Tibial artery (tissue), 4 donors: Measurements from ENCODE around the gene WDR81.
A peak's percentile ranks its signal among the peaks of the same experiment; 100 is the strongest.

Experiments used
- DNase-seq, 2 donors: peaks; one replicate each; pipeline ENCODE4 v3.0.0-alpha.2; 2019
- H3K27ac ChIP-seq, 2 donors: fragments of 200-600 bp; sonication (generic) in 1 of 2; 1 replicate in 1 of 2; 2 replicates in 1 of 2; pipeline ENCODE4 v1.5.1; 2018 to 2019; ENCODE audit warnings: mild to moderate bottlenecking in 1 of 2
- H3K27me3 ChIP-seq, 2 donors: fragments of 200-600 bp; sonication (generic) in 1 of 2; one replicate each; pipeline versions ENCODE4 v1.5.1 to v1.6.0; 2016 to 2019
- H3K36me3 ChIP-seq, 3 donors: fragments of 200-600 bp; sonication (generic) in 2 of 3; one replicate each; pipeline ENCODE4 v1.5.1; 2016 to 2019; ENCODE audit warnings: mild to moderate bottlenecking in 2 of 3
- H3K4me1 ChIP-seq, 4 donors: fragments of 200-600 bp; sonication (generic) in 2 of 4; 1 replicate in 3 of 4; 2 replicates in 1 of 4; pipeline ENCODE4 v1.5.1; 2016 to 2019
- H3K4me3 ChIP-seq, 2 donors: fragments of 200-600 bp; sonication (generic) in 1 of 2; 1 replicate in 1 of 2; 2 replicates in 1 of 2; pipeline ENCODE4 v1.5.1; 2018 to 2019; ENCODE audit warnings: mild to moderate bottlenecking in 2 of 2
- H3K9me3 ChIP-seq, 3 donors: fragments of 200-600 bp; sonication (generic) in 1 of 3; one replicate each; pipeline ENCODE4 v1.5.1; 2016 to 2019
- CTCF ChIP-seq, 2 experiments: fragments of 200-600 bp in 1 of 2; fragments of 450-650 bp in 1 of 2; IDR thresholded peaks; one replicate each; pipeline ENCODE4 v1.5.1; 2017 to 2019; ENCODE audit warnings: antibody characterized with exemption in 2 of 2, mild to moderate bottlenecking in 1 of 2, moderate library complexity in 1 of 2
- intact Hi-C: fragments of 100-400 bp; cut with DNase I; formaldehyde crosslinking; loops from one replicate; pipeline ENCODE4 v1.15.0; 2023; ENCODE audit warnings: low total_unique reads

The WDR81 gene

GRCh38 chr17:1730326-1731193 lies 6.1 kb downstream of the WDR81 start:
- Histone ChIP-seq H3K36me3 (peaks cover 27 to 92% (median 78%) of the 10 kb centered on the region in 3 donors), H3K9me3 (no peaks in the 10 kb centered on the region), H3K4me1 (peaks cover 0 to 37% (median 11%) of the 10 kb centered on the region in 4 donors), H3K27ac (peak overlapping the region; percentile 62 to 71), H3K27me3 (no peaks in the 10 kb centered on the region), H3K4me3 (peak overlapping the region; percentile 1 to 8)
- intact Hi-C loops, result no loop called here
- DNase-seq, result peak; percentile 88 to 90
- no peak for TF ChIP-seq CTCF (IDR thresholded peaks at IDR 0.05)

GRCh38 chr17:1731194-1731506 lies 6.6 kb downstream of the WDR81 start:
- DNase-seq, result no peak
- TF ChIP-seq CTCF (IDR thresholded peaks at IDR 0.05), result no peak
- intact Hi-C loops, result no loop called here
- peaks cover 0 to 33% (median 11%) of the 10 kb centered on the region in 4 donors for H3K4me1 ChIP-seq
- H3K27ac ChIP-seq, result peak overlapping the region; percentile 62 to 71
- H3K27me3 ChIP-seq, result no peaks in the 10 kb centered on the region
- H3K4me3 ChIP-seq, result no peak overlapping the region
- H3K9me3 ChIP-seq, result no peaks in the 10 kb centered on the region
- peaks cover 27 to 95% (median 80%) of the 10 kb centered on the region in 3 donors for H3K36me3 ChIP-seq

- Histone ChIP-seq H3K27me3 (no peaks in the 10 kb centered on the region), H3K9me3 (no peaks in the 10 kb centered on the region), H3K4me3 (no peak overlapping the region), H3K36me3 (peaks cover 30 to 95% (median 73%) of the 10 kb centered on the region in 3 donors), H3K27ac (no peak overlapping the region), H3K4me1 (peaks cover 0 to 29% (median 10%) of the 10 kb centered on the region in 4 donors)
- TF ChIP-seq CTCF (IDR thresholded peaks at IDR 0.05), result no peak
- peak in 1 of 2 donors; percentile 60 for DNase-seq
- intact Hi-C loops, result no loop called here
Measured at GRCh38 chr17:1732241-1732832, 7.8 kb downstream of the WDR81 start.

GRCh38 chr17:1732833-1733321 lies 8.4 kb downstream of the WDR81 start:
- no peaks in the 10 kb centered on the region for H3K9me3 ChIP-seq
- no peaks in the 10 kb centered on the region for H3K27me3 ChIP-seq
- TF ChIP-seq CTCF (IDR thresholded peaks at IDR 0.05), result no peak
- H3K36me3 ChIP-seq, result peaks cover 28 to 95% (median 73%) of the 10 kb centered on the region in 3 donors
- H3K4me3 ChIP-seq, result no peak overlapping the region
- DNase-seq, result no peak
- intact Hi-C loops, result no loop called here
- no peak overlapping the region for H3K27ac ChIP-seq
- peaks cover 0 to 23% (median 9%) of the 10 kb centered on the region in 4 donors for H3K4me1 ChIP-seq

GRCh38 chr17:1733759-1734158 lies 9.3 kb downstream of the WDR81 start:
- intact Hi-C loops, result no loop called here
- peaks cover 26 to 94% (median 66%) of the 10 kb centered on the region in 3 donors for H3K36me3 ChIP-seq
- H3K27ac ChIP-seq, result no peak overlapping the region
- H3K4me3 ChIP-seq, result no peak overlapping the region
- no peak for TF ChIP-seq CTCF (IDR thresholded peaks at IDR 0.05)
- no peaks in the 10 kb centered on the region for H3K9me3 ChIP-seq
- DNase-seq, result no peak
- peaks cover 0 to 19% (median 9%) of the 10 kb centered on the region in 4 donors for H3K4me1 ChIP-seq
- H3K27me3 ChIP-seq, result no peaks in the 10 kb centered on the region
